NT2/D1 (cell line): ENCODE results near the gene KBTBD2.
"Not testable (repeated sequence)": the region's sequence is repeated elsewhere in the genome, so short reads cannot be mapped to it uniquely, and the experiment has no call there.

ENCODE experiments used
- DNase-seq: peaks from one replicate; pipeline ENCODE4 v3.0.0-alpha.2; 2011; ENCODE audit warnings: low read depth, low spot score
- H3K27me3 ChIP-seq: 2 replicates; pipeline ENCODE4 v1.6.0; 2011; ENCODE audit warnings: mild to moderate bottlenecking; ENCODE audit not compliant: insufficient read length, insufficient read depth
- H3K36me3 ChIP-seq: 2 replicates; pipeline ENCODE4 v1.6.1; 2011; ENCODE audit warnings: mild to moderate bottlenecking, low read length, mixed read lengths; ENCODE audit not compliant: insufficient read depth, insufficient read length
- H3K4me1 ChIP-seq: 2 replicates; pipeline ENCODE4 v1.5.1; 2011; ENCODE audit not compliant: insufficient read depth, insufficient read length
- H3K4me3 ChIP-seq: 2 replicates; pipeline ENCODE4 v1.5.1; 2011; ENCODE audit warnings: low read depth; ENCODE audit not compliant: insufficient read length
- H3K9ac ChIP-seq: 2 replicates; pipeline ENCODE4 v1.6.0; 2011; ENCODE audit warnings: low read depth; ENCODE audit not compliant: insufficient read length
- H3K9me3 ChIP-seq: 2 replicates; pipeline ENCODE4 v1.5.1; 2011; ENCODE audit warnings: mild to moderate bottlenecking, low read length; ENCODE audit not compliant: insufficient read depth
- SUZ12 ChIP-seq: IDR thresholded peaks from 2 replicates; pipeline ENCODE4 v1.6.1; 2011; ENCODE audit not compliant: insufficient read length, insufficient read depth; ENCODE audit errors: extremely low read depth
- YY1 ChIP-seq: IDR thresholded peaks from 2 replicates; pipeline ENCODE4 v1.6.1; 2011; ENCODE audit not compliant: insufficient read length, insufficient read depth
- ZNF274 ChIP-seq: IDR thresholded peaks from 2 replicates; pipeline ENCODE4 v1.6.1; 2011; ENCODE audit warnings: mild to moderate bottlenecking, low read depth, low read length

KBTBD2 gene

GRCh38 chr7:32901629-32902028 is 10.1 kb upstream of the KBTBD2 start:
- peaks cover 5% of the 10 kb centered on the region for H3K27me3 ChIP-seq
- H3K9me3 ChIP-seq: no peaks in the 10 kb centered on the region
- TF ChIP-seq YY1: no peak
- no peak for TF ChIP-seq ZNF274
- no peak for TF ChIP-seq SUZ12
- no peak overlapping the region for H3K4me3 ChIP-seq
- no peaks in the 10 kb centered on the region for H3K4me1 ChIP-seq
- no peaks in the 10 kb centered on the region for H3K36me3 ChIP-seq
- no peak overlapping the region for H3K9ac ChIP-seq
- DNase-seq: no peak

GRCh38 chr7:32900433-32900995 is 9.0 kb upstream of the KBTBD2 start:
- Histone ChIP-seq H3K27me3 (peaks cover 5% of the 10 kb centered on the region), H3K4me3 (no peak overlapping the region), H3K36me3 (no peaks in the 10 kb centered on the region), H3K9me3 (no peaks in the 10 kb centered on the region), H3K4me1 (no peaks in the 10 kb centered on the region), H3K9ac (no peak overlapping the region)
- DNase-seq: no peak
- no peak for TF ChIP-seq SUZ12
- no peak for TF ChIP-seq ZNF274
- TF ChIP-seq YY1: no peak

- DNase-seq, H3K4me1 ChIP-seq, H3K4me3 ChIP-seq, H3K36me3 ChIP-seq, H3K9ac ChIP-seq, H3K9me3 ChIP-seq: not testable (repeated sequence)
- H3K27me3 ChIP-seq: peaks cover 11% of the 10 kb centered on the region
Measured at GRCh38 chr7:32897376-32897775, 5.8 kb upstream of the KBTBD2 start.

GRCh38 chr7:32896564-32897347 is 5.2 kb upstream of the KBTBD2 start:
- Histone ChIP-seq H3K9ac (no peak overlapping the region), H3K4me1 (no peaks in the 10 kb centered on the region)
- no peak for TF ChIP-seq ZNF274
- TF ChIP-seq SUZ12: no peak
- no peak for TF ChIP-seq YY1

GRCh38 chr7:32894171-32894570 is 2.6 kb upstream of the KBTBD2 start:
- no peak overlapping the region for H3K4me3 ChIP-seq
- no peak overlapping the region for H3K9ac ChIP-seq
- no peaks in the 10 kb centered on the region for H3K4me1 ChIP-seq
- DNase-seq: no peak
- H3K27me3 ChIP-seq: peaks cover 11% of the 10 kb centered on the region
- H3K36me3 ChIP-seq: no peaks in the 10 kb centered on the region
- no peak for TF ChIP-seq ZNF274
- no peak for TF ChIP-seq SUZ12
- no peak for TF ChIP-seq YY1
- no peaks in the 10 kb centered on the region for H3K9me3 ChIP-seq

More at GRCh38 chr7:32896564-32897347, 5.2 kb upstream of the KBTBD2 start:
- H3K9me3 ChIP-seq: no peaks in the 10 kb centered on the region
- no peak for DNase-seq
- H3K27me3 ChIP-seq: peaks cover 11% of the 10 kb centered on the region
- no peaks in the 10 kb centered on the region for H3K36me3 ChIP-seq
- no peak overlapping the region for H3K4me3 ChIP-seq

GRCh38 chr7:32893722-32894121 is 2.2 kb upstream of the KBTBD2 start:
- no peak for DNase-seq
- peaks cover 11% of the 10 kb centered on the region for H3K27me3 ChIP-seq
- H3K4me1 ChIP-seq: no peaks in the 10 kb centered on the region
- TF ChIP-seq ZNF274 (no peak), YY1 (no peak), SUZ12 (no peak)
- no peaks in the 10 kb centered on the region for H3K9me3 ChIP-seq
- H3K36me3 ChIP-seq: no peaks in the 10 kb centered on the region
- no peak overlapping the region for H3K4me3 ChIP-seq
- no peak overlapping the region for H3K9ac ChIP-seq

GRCh38 chr7:32893207-32893524 is 1.6 kb upstream of the KBTBD2 start:
- Histone ChIP-seq H3K4me1 (no peaks in the 10 kb centered on the region), H3K27me3 (peaks cover 11% of the 10 kb centered on the region), H3K36me3 (no peaks in the 10 kb centered on the region), H3K4me3 (peak overlapping the region; percentile 68), H3K9ac (peak overlapping the region; percentile 88), H3K9me3 (no peaks in the 10 kb centered on the region)
- TF ChIP-seq SUZ12 (no peak), YY1 (no peak), ZNF274 (no peak)
- no peak for DNase-seq
